HG02571 (cell line): ENCODE measurements around the gene BTBD16.

ENCODE experiments used
- ATAC-seq: cut with Tn5 transposase; IDR thresholded peaks from one replicate; pipeline ENCODE4 v1.9.1; 2021; ENCODE audit warnings: mild to moderate bottlenecking, moderate library complexity; ENCODE audit not compliant: unreplicated experiment

Gene BTBD16

GRCh38 chr10:122338609-122339441 is 67.7 kb downstream of the BTBD16 start:
- ATAC-seq, result no peak

DNA sequence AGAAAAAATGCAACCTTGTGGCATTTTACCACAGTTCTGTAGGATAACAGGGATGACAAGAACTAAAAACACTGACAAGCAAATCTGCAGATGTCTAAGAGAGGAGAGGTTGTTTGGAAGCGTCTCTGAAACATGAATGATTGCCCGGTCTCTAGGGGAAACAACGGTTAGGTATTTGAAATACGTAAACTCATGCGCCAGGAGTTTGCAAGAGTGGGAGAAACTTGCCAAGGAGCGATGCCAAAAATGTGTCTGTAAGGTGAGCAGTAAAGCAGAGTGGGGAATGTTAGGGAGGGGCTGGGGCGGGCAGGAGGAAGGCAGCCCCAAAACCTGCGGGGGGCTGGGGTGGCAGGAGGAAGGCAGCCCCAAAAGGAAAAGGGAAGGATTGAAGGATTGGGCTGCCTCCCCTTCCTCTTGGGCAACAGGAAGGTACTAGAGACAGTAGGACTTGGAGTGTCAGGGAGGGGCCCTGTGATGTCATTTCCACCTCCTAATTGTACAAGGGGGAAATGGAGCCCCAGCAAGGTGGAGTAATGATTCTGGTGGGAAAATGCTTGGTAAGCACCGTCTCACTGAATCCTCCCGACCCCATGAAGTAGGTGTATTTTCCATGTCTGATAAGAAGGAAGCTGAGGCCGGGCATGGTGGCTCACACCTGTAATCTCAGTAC is 70.2 kb downstream of the BTBD16 start:
- no peak for ATAC-seq

DNA sequence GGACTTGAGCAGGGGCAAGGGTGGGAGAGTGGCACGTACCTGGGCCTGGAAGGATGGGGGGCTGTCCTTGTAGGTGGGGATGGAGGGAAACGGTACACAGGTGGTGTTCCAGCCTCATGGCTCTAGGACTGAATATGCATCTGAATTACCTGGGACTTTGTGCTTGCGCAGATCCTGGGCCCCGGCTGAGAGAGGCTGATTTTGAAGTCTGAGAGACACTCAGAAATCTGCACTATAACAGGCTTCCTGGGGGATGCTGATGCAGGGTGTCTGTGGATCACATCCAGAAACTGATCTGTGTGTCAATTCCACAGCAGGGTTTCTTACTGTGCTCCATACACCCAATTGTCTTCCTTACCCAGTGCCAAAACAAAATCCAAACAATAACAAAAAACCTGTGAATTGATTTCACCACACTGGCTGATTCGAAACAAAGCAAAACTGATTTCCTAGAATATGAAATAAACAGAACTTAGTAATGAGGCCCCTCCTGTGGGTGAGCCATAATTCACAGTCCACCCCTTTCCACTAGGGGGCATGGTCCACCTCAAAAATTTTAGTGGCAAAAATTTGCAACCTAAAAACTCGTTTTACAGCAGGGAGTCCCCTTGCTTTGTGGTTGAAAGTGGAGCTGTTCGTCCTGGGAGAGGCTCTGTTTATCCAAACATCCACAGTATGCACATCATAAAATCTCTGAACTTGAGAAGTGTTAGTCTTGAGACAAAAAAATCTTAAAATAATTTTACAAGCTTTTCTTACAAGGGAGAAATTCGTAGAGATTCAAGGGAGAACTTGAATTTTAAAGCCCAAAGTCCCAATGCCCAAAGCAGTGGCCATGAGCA is 71.4 kb downstream of the BTBD16 start:
- no peak for ATAC-seq

- ATAC-seq, result no peak
Observed at GRCh38 chr10:122343135-122343800, 72.2 kb downstream of the BTBD16 start.

DNA sequence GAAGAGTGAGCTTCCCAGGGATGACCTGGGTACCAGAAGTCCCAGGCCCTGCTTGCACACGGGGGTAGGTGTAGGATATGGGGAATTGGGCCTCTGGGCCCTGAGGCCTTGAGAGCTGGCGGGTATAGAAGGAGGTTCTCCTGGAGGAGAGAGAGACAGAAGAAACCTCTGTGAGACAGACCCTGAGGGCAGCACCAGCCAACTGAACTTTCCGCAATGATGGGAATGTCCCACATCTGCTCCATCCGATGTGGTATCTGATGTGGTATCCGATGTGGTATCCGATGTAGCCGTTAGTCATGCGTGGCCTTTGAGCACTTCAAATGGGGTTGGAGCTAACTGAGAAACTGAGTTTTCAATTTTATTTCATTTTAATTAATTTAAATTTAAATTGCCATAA is 72.8 kb downstream of the BTBD16 start:
- no peak for ATAC-seq

DNA sequence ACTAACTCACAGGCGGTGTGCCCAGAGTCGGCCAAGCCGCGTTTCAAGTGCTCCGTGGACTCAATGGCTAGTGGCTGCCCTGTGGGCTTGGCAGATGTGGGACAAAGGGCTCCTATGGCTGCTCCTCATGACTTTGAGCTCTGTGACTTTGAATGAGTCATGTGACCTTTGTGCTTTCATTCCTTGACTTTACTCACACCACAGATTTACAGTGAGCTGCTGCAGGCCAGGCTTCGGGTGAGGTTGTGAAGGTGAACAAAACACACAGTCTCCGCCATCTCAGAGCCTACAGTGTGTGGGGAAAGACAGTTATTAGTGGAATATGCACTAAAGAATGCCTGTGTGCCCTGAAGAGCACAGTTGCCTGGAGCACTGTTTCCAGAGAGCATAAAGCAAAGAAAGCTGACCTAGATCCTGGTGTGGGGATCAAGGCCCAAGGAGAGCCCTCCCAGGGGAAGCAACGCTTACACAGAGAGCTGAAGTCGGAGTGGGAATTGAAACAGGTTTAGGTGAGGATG is 73.7 kb downstream of the BTBD16 start:
- no peak for ATAC-seq

DNA sequence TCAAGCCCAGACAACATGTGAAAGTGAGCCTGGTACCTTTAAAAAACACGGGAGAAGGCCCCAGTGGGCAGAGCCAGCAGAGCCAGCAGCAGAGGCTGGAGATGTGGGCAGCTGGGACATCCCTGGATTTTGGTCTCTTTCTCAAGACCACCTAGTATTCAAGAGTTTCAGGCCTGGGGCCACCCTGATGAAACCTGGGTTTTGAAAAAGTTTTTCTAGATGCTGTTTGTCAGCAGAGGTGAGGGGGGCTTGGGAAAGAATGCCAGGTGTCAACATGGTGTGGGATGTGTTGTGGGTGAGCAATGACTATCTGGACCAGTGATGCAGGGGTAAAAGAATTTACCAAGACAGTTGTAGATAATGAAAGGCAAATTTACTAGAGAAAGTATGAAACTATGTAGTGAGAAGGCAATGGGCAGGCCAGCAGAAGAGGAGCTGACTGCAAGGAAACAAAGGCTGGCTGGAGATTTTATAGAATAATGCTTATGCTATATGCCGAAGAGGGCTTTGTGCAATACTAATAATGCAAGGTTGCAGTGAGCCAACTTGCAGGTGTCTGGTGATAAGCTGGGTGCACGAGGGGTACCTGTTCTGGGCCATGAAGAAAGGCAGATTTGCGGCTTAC is 75.3 kb downstream of the BTBD16 start:
- no peak for ATAC-seq

GRCh38 chr10:122347170-122347841 is 76.2 kb downstream of the BTBD16 start:
- ATAC-seq, result no peak

- no peak for ATAC-seq
Observed at GRCh38 chr10:122348512-122348911, 77.4 kb downstream of the BTBD16 start.

GRCh38 chr10:122348935-122349361 is 77.9 kb downstream of the BTBD16 start:
- ATAC-seq, result no peak

- ATAC-seq, result no peak
Observed at GRCh38 chr10:122349758-122350369, 78.8 kb downstream of the BTBD16 start.

GRCh38 chr10:122350893-122351292 is 79.8 kb downstream of the BTBD16 start:
- ATAC-seq, result no peak

- ATAC-seq, result no peak
Observed at GRCh38 chr10:122352817-122353525, 81.9 kb downstream of the BTBD16 start.

GRCh38 chr10:122354383-122354782 is 83.3 kb downstream of the BTBD16 start:
- ATAC-seq, result no peak

DNA sequence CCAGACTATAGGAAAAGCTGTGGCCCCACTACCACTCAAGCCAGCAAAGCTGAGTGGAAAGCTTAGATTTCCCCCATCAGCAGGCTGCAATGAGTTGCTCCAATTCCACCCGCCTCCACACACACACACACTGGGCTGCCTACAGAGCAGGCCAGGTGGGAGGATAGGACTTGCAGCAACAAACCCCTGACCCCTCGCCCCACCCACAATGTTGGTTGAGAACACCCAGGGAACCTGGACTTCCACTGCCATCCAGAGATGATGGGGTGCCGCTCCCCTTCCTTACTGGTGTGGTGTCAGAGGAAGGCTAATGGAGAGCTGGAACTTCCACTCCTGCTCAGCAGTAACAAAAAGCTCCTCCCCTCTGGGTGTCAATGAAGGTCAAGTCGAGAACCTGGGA is 86.6 kb downstream of the BTBD16 start:
- no peak for ATAC-seq

GRCh38 chr10:122359621-122360020 is 88.5 kb downstream of the BTBD16 start:
- ATAC-seq, result no peak

- ATAC-seq, result no peak
Observed at GRCh38 chr10:122361046-122361445, 90.0 kb downstream of the BTBD16 start.

GRCh38 chr10:122362031-122362592 is 91.0 kb downstream of the BTBD16 start:
- no peak for ATAC-seq
